Memory B cell (primary cell): ENCODE data around the gene SPC24.
"Not testable (repeated sequence)": the region's sequence is repeated elsewhere in the genome, so short reads cannot be mapped to it uniquely, and the experiment has no call there.

Experiments used
- ATAC-seq: fragments of 150-1000 bp; cut with Tn5 transposase; 2 replicates; pipeline ENCODE4 v1.10.0; 2021; ENCODE audit warnings: low read depth, mild to moderate bottlenecking, moderate library complexity
- DNase-seq, 2 donors: peaks; one replicate each; pipeline ENCODE4 v3.0.0; 2022; ENCODE audit warnings: low spot score in 2 of 2
- H3K27ac Mint-ChIP-seq: one replicate; pipeline ENCODE4 v1.8.0; 2022; ENCODE audit warnings: mild to moderate bottlenecking, moderate library complexity, mixed read lengths
- H3K27me3 Mint-ChIP-seq: one replicate; pipeline ENCODE4 v1.8.0; 2022; ENCODE audit warnings: mixed read lengths
- H3K36me3 Mint-ChIP-seq: one replicate; pipeline ENCODE4 v1.8.0; 2022; ENCODE audit warnings: mild to moderate bottlenecking, mixed read lengths
- H3K4me1 Mint-ChIP-seq: one replicate; pipeline ENCODE4 v1.8.0; 2022; ENCODE audit warnings: mixed read lengths
- H3K4me3 Mint-ChIP-seq: one replicate; pipeline ENCODE4 v1.8.0; 2022; ENCODE audit warnings: mild to moderate bottlenecking, moderate library complexity, mixed read lengths
- H3K9me3 Mint-ChIP-seq: one replicate; pipeline ENCODE4 v1.8.0; 2022; ENCODE audit warnings: mixed read lengths

Gene SPC24

GRCh38 chr19:11138601-11139300 lies 16.8 kb downstream of the SPC24 start:
- DNase-seq (no peak), ATAC-seq (no peak)
- H3K4me1 Mint-ChIP-seq, result peaks cover 12% of the 10 kb centered on the region
- H3K9me3 Mint-ChIP-seq, result no peaks in the 10 kb centered on the region
- no peak overlapping the region for H3K27ac Mint-ChIP-seq
- peaks cover 22% of the 10 kb centered on the region for H3K27me3 Mint-ChIP-seq
- H3K4me3 Mint-ChIP-seq, result no peak overlapping the region
- H3K36me3 Mint-ChIP-seq, result no peaks in the 10 kb centered on the region

GRCh38 chr19:11137542-11138384 lies 17.8 kb downstream of the SPC24 start:
- Mint-ChIP-seq H3K9me3 (no peaks in the 10 kb centered on the region), H3K36me3 (no peaks in the 10 kb centered on the region), H3K4me1 (peaks cover 12% of the 10 kb centered on the region), H3K4me3 (peak overlapping the region; percentile 44), H3K27me3 (peaks cover 22% of the 10 kb centered on the region), H3K27ac (no peak overlapping the region)
- ATAC-seq, result peak; percentile 27
- DNase-seq, result no peak

GRCh38 chr19:11136400-11137101 lies 19.0 kb downstream of the SPC24 start:
- Mint-ChIP-seq H3K4me1 (peaks cover 12% of the 10 kb centered on the region), H3K4me3 (no peak overlapping the region), H3K27me3 (peaks cover 21% of the 10 kb centered on the region), H3K36me3 (no peaks in the 10 kb centered on the region), H3K27ac (no peak overlapping the region), H3K9me3 (no peaks in the 10 kb centered on the region)
- ATAC-seq, result no peak
- no peak for DNase-seq

GRCh38 chr19:11131471-11131870 lies 24.1 kb downstream of the SPC24 start:
- Mint-ChIP-seq H3K9me3 (no peaks in the 10 kb centered on the region), H3K36me3 (no peaks in the 10 kb centered on the region), H3K4me1 (peaks cover 5% of the 10 kb centered on the region), H3K4me3 (no peak overlapping the region), H3K27ac (no peak overlapping the region), H3K27me3 (peaks cover 4% of the 10 kb centered on the region)
- ATAC-seq, result no peak
- DNase-seq, result no peak

- H3K4me1 Mint-ChIP-seq, result peaks cover 5% of the 10 kb centered on the region
- no peak overlapping the region for H3K27ac Mint-ChIP-seq
- ATAC-seq (peak; percentile 90), DNase-seq (peak; percentile 85 to 88)
- no peak overlapping the region for H3K4me3 Mint-ChIP-seq
- peaks cover 1% of the 10 kb centered on the region for H3K27me3 Mint-ChIP-seq
- no peaks in the 10 kb centered on the region for H3K36me3 Mint-ChIP-seq
- no peaks in the 10 kb centered on the region for H3K9me3 Mint-ChIP-seq
Measured at GRCh38 chr19:11130824-11131455, 24.6 kb downstream of the SPC24 start.

GRCh38 chr19:11127905-11128304 lies 27.7 kb downstream of the SPC24 start:
- Mint-ChIP-seq H3K9me3 (no peaks in the 10 kb centered on the region), H3K4me3 (no peak overlapping the region), H3K4me1 (peaks cover 5% of the 10 kb centered on the region), H3K27ac (no peak overlapping the region), H3K27me3 (peaks cover 1% of the 10 kb centered on the region), H3K36me3 (no peaks in the 10 kb centered on the region)
- DNase-seq, result no peak
- no peak for ATAC-seq

- Mint-ChIP-seq H3K9me3 (no peaks in the 10 kb centered on the region), H3K4me3 (no peak overlapping the region), H3K36me3 (no peaks in the 10 kb centered on the region), H3K27me3 (peaks cover 1% of the 10 kb centered on the region), H3K4me1 (peaks cover 5% of the 10 kb centered on the region), H3K27ac (no peak overlapping the region)
- ATAC-seq (peak; percentile 77), DNase-seq (peak; percentile 71 to 80)
Measured at GRCh38 chr19:11125994-11126685, 29.4 kb downstream of the SPC24 start.

GRCh38 chr19:11124157-11124556 lies 31.4 kb downstream of the SPC24 start:
- not testable (repeated sequence) for DNase-seq, ATAC-seq, H3K27ac Mint-ChIP-seq, H3K9me3 Mint-ChIP-seq, H3K4me1 Mint-ChIP-seq, H3K36me3 Mint-ChIP-seq, H3K27me3 Mint-ChIP-seq, H3K4me3 Mint-ChIP-seq

GRCh38 chr19:11123114-11123513 lies 32.5 kb downstream of the SPC24 start:
- no peaks in the 10 kb centered on the region for H3K9me3 Mint-ChIP-seq
- no peaks in the 10 kb centered on the region for H3K36me3 Mint-ChIP-seq
- H3K27ac Mint-ChIP-seq, result no peak overlapping the region
- no peak overlapping the region for H3K4me3 Mint-ChIP-seq
- DNase-seq, result no peak
- peaks cover 1% of the 10 kb centered on the region for H3K27me3 Mint-ChIP-seq
- no peaks in the 10 kb centered on the region for H3K4me1 Mint-ChIP-seq
- no peak for ATAC-seq

- not testable (repeated sequence) for H3K4me1 Mint-ChIP-seq, H3K27ac Mint-ChIP-seq, DNase-seq, H3K4me3 Mint-ChIP-seq, ATAC-seq, H3K9me3 Mint-ChIP-seq, H3K27me3 Mint-ChIP-seq, H3K36me3 Mint-ChIP-seq
Measured at GRCh38 chr19:11121963-11122362, 33.6 kb downstream of the SPC24 start.

- Mint-ChIP-seq H3K36me3 (no peaks in the 10 kb centered on the region), H3K4me1 (no peaks in the 10 kb centered on the region), H3K9me3 (no peaks in the 10 kb centered on the region), H3K4me3 (no peak overlapping the region), H3K27me3 (no peaks in the 10 kb centered on the region), H3K27ac (no peak overlapping the region)
- DNase-seq, result no peak
- ATAC-seq, result no peak
Measured at GRCh38 chr19:11116507-11116906, 39.1 kb downstream of the SPC24 start.

GRCh38 chr19:11115895-11116446 lies 39.6 kb downstream of the SPC24 start:
- ATAC-seq, result no peak
- Mint-ChIP-seq H3K9me3 (no peaks in the 10 kb centered on the region), H3K27ac (no peak overlapping the region), H3K4me1 (no peaks in the 10 kb centered on the region), H3K4me3 (no peak overlapping the region), H3K36me3 (no peaks in the 10 kb centered on the region), H3K27me3 (no peaks in the 10 kb centered on the region)
- DNase-seq, result no peak

- Mint-ChIP-seq H3K9me3 (no peaks in the 10 kb centered on the region), H3K4me3 (no peak overlapping the region), H3K36me3 (no peaks in the 10 kb centered on the region), H3K27me3 (no peaks in the 10 kb centered on the region), H3K27ac (no peak overlapping the region), H3K4me1 (no peaks in the 10 kb centered on the region)
- ATAC-seq, result no peak
- DNase-seq, result no peak
Measured at GRCh38 chr19:11115042-11115441, 40.5 kb downstream of the SPC24 start.
